IMR-90 (cell line): Measurements from ENCODE around the gene BASP1. TPM values are rescaled to one million over a fixed set of nuclear protein-coding genes. Genes with fewer than 3 reads are reported as not detected.

Experiments used
- ATAC-seq: fragments of 200-7000 bp; cut with Tn5 transposase; 2 replicates; pipeline ENCODE4 v1.9.1; 2020; ENCODE audit warnings: low read depth, mild to moderate bottlenecking, moderate library complexity
- BruUV-seq: library from RNA; stranded (reverse); fragments of 400-500 nt; replicated peaks from 2 replicates; lab custom pipeline; 2021; lab: Mats Ljungman, UMichigan
- CTCF ChIA-PET: fragments of 300-600 bp; formaldehyde crosslinking; extraction: SDS; loops from one replicate; lab custom pipeline; 2021; ENCODE audit warnings: antibody characterized with exemption; lab: Yijun Ruan, JAX
- POLR2A ChIA-PET: fragments of 300-600 bp; sonication (Branson Sonifier 250); formaldehyde crosslinking; loops from one replicate; lab custom pipeline; 2022; ENCODE audit warnings: antibody characterized with exemption; ENCODE audit not compliant: unreplicated experiment; lab: Charles Lee
- DNase-seq: peaks from one replicate; pipeline ENCODE4 v3.0.0; 2013
- H2AFZ ChIP-seq: replicated peaks from 2 replicates; pipeline ENCODE3; 2013; ENCODE audit warnings: low read length, mild to moderate bottlenecking; ENCODE audit not compliant: poor library complexity
- H2AK5ac ChIP-seq: 2 replicates; pipeline ENCODE4 v1.6.1; 2013; ENCODE audit warnings: low read depth, low read length, inconsistent platforms
- H2AK9ac ChIP-seq: replicated peaks from 2 replicates; pipeline ENCODE3; 2013; ENCODE audit warnings: mild to moderate bottlenecking, low read depth, low read length, moderate library complexity; ENCODE audit not compliant: poor library complexity
- H2BK120ac ChIP-seq: 2 replicates; pipeline ENCODE4 v1.6.1; 2013; ENCODE audit warnings: low read depth, low read length, inconsistent platforms
- H2BK15ac ChIP-seq: 3 replicates; pipeline ENCODE4 v1.6.1; 2013; ENCODE audit warnings: low read depth, low read length, inconsistent platforms
- H2BK20ac ChIP-seq: 2 replicates; pipeline ENCODE4 v1.6.1; 2013; ENCODE audit warnings: low read depth, mild to moderate bottlenecking, inconsistent platforms, low read length, moderate library complexity
- H2BK5ac ChIP-seq: 2 replicates; pipeline ENCODE4 v1.6.1; 2013; ENCODE audit warnings: mild to moderate bottlenecking, low read depth, low read length, inconsistent platforms; ENCODE audit not compliant: poor library complexity, severe bottlenecking
- H3K14ac ChIP-seq: replicated peaks from 2 replicates; pipeline ENCODE4 v1.6.1; 2013; ENCODE audit warnings: low read depth, low read length, inconsistent platforms
- H3K18ac ChIP-seq: 2 replicates; pipeline ENCODE4 v1.6.1; 2013; ENCODE audit warnings: low read depth, low read length, control low read depth
- H3K23ac ChIP-seq: 2 replicates; pipeline ENCODE4 v1.6.1; 2013; ENCODE audit warnings: low read depth, low read length, inconsistent platforms
- H3K27ac ChIP-seq: 2 replicates; pipeline ENCODE4 v1.5.1; 2013; ENCODE audit warnings: mild to moderate bottlenecking, control low read depth, low read length; ENCODE audit not compliant: insufficient read depth
- H3K27me3 ChIP-seq: 2 replicates; pipeline ENCODE4 v1.6.1; 2013; ENCODE audit warnings: low read length; ENCODE audit not compliant: control insufficient read depth, insufficient read depth
- H3K36me3 ChIP-seq: 2 replicates; pipeline ENCODE4 v1.6.1; 2013; ENCODE audit warnings: low read length, mixed read lengths; ENCODE audit not compliant: control insufficient read depth, insufficient read depth
- H3K4ac ChIP-seq: 2 replicates; pipeline ENCODE4 v1.6.1; 2013; ENCODE audit warnings: low read depth, low read length, inconsistent platforms
- H3K4me1 ChIP-seq: 2 replicates; pipeline ENCODE4 v1.6.1; 2013; ENCODE audit warnings: low read length, mixed read lengths; ENCODE audit not compliant: control insufficient read depth, insufficient read depth
- H3K4me2 ChIP-seq: 2 replicates; pipeline ENCODE4 v1.6.1; 2013; ENCODE audit warnings: low read depth, mild to moderate bottlenecking, control low read depth, low read length, moderate library complexity
- H3K4me3 ChIP-seq: 2 replicates; pipeline ENCODE4 v1.5.1; 2013; ENCODE audit warnings: low read depth, mild to moderate bottlenecking, control low read depth, low read length, moderate library complexity; ENCODE audit not compliant: insufficient read depth
- H3K56ac ChIP-seq: 2 replicates; pipeline ENCODE4 v1.6.1; 2013; ENCODE audit warnings: low read length, inconsistent platforms; ENCODE audit not compliant: insufficient read depth; ENCODE audit errors: extremely low read depth
- H3K79me1 ChIP-seq, 2 experiments: 2 replicates each; pipeline ENCODE4 v1.6.1; 2013; ENCODE audit warnings: low read length in 2 of 2, inconsistent platforms in 1 of 2, low read depth in 1 of 2
- H3K9ac ChIP-seq: 2 replicates; pipeline ENCODE4 v1.6.1; 2013; ENCODE audit warnings: low read depth, low read length, control low read depth
- H3K9me1 ChIP-seq: 2 replicates; pipeline ENCODE4 v1.6.1; 2013; ENCODE audit warnings: low read length, inconsistent platforms; ENCODE audit not compliant: insufficient read depth
- H3K9me3 ChIP-seq: 2 replicates; pipeline ENCODE4 v1.6.1; 2013; ENCODE audit warnings: low read length; ENCODE audit not compliant: control insufficient read depth, insufficient read depth
- H4K20me1 ChIP-seq: 2 replicates; pipeline ENCODE4 v1.6.1; 2013; ENCODE audit warnings: low read length, inconsistent platforms; ENCODE audit not compliant: insufficient read depth
- H4K5ac ChIP-seq: 2 replicates; pipeline ENCODE4 v1.6.1; 2013; ENCODE audit warnings: mild to moderate bottlenecking, low read depth, low read length, control low read depth
- H4K8ac ChIP-seq, 2 experiments: 2 replicates each; pipeline ENCODE4 v1.6.1; 2013; ENCODE audit warnings: low read depth in 2 of 2, low read length in 2 of 2, control low read depth in 1 of 2, inconsistent platforms in 1 of 2
- H4K91ac ChIP-seq: 2 replicates; pipeline ENCODE4 v1.6.1; 2013; ENCODE audit warnings: low read depth, low read length, inconsistent platforms; ENCODE audit not compliant: insufficient read depth
- BHLHE40 ChIP-seq: fragments of 150-350 bp; IDR thresholded peaks from 2 replicates; pipeline ENCODE4 v1.6.1; 2016; ENCODE audit warnings: mild to moderate bottlenecking, low read depth, low read length
- CHD1 ChIP-seq: IDR thresholded peaks from 2 replicates; pipeline ENCODE4 v1.6.1; 2012; ENCODE audit warnings: low read depth, low read length, improper control_type of control experiment
- FOS ChIP-seq: fragments of 150-350 bp; IDR thresholded peaks from 2 replicates; pipeline ENCODE4 v1.6.1; 2016; ENCODE audit warnings: low read depth, low read length
- MAFK ChIP-seq: IDR thresholded peaks from 2 replicates; pipeline ENCODE4 v1.6.1; 2012; ENCODE audit warnings: low read depth, low read length, improper control_type of control experiment
- MXI1 ChIP-seq: IDR thresholded peaks from 2 replicates; pipeline ENCODE4 v1.6.1; 2012; ENCODE audit warnings: low read depth, mild to moderate bottlenecking, low read length, moderate library complexity, borderline replicate concordance
- POLR2A ChIP-seq: IDR thresholded peaks from 2 replicates; pipeline ENCODE4 v1.6.1; 2012; ENCODE audit warnings: mild to moderate bottlenecking, low read depth, low read length
- RCOR1 ChIP-seq: IDR thresholded peaks from 2 replicates; pipeline ENCODE4 v1.6.1; 2012; ENCODE audit warnings: mild to moderate bottlenecking, low read length, improper control_type of control experiment; ENCODE audit not compliant: insufficient replicate concordance
- RFX5 ChIP-seq: IDR thresholded peaks from 2 replicates; pipeline ENCODE4 v1.8.0; 2012; ENCODE audit warnings: low read depth, mild to moderate bottlenecking, low read length, moderate library complexity
- SMC3 ChIP-seq: fragments of 150-350 bp; IDR thresholded peaks from 2 replicates; pipeline ENCODE4 v1.6.1; 2016; ENCODE audit warnings: low read depth, mild to moderate bottlenecking, antibody characterized with exemption, low read length, moderate library complexity
- WGBS, 2 experiments: methylation state at CpG; one replicate each; pipeline versions ENCODE4 v1.1.5 to v1.1.7; 2013; ENCODE audit warnings: missing lambda C conversion rate in 2 of 2; ENCODE audit not compliant: insufficient read length in 1 of 2; ENCODE audit errors: extremely low coverage in 2 of 2; 5-methylcytosine and 5-hydroxymethylcytosine counted together
- dilution Hi-C: fragments of 300-500 bp; cut with HindIII; formaldehyde crosslinking; loops from one replicate; pipeline ENCODE4 v1.14.3; 2018; ENCODE audit warnings: low sequenced_read_pairs; ENCODE audit not compliant: unreplicated experiment
- in situ Hi-C: fragments of 300-500 bp; cut with MboI; formaldehyde crosslinking; loops from 3 replicates; pipeline ENCODE4 v1.14.3; 2019; ENCODE audit warnings: low sequenced_read_pairs, inconsistent platforms, mixed read lengths
- intact Hi-C: fragments of 100-400 bp; cut with micrococcal nuclease; formaldehyde crosslinking; loops from 2 replicates; pipeline ENCODE4 v1.10.0; 2022
- polyA plus RNA-seq, 3 experiments: library from polyadenylated mRNA; depleted of rRNA; stranded (reverse); fragments of >200 nt; gene quantifications; 2 replicates each; pipeline ENCODE4 v1.2.3, GENCODE V29; 2012; ENCODE audit warnings: low replicate concordance in 1 of 3
- total RNA-seq: library from RNA; depleted of rRNA; stranded (reverse); fragments of >200 nt; gene quantifications from 2 replicates; pipeline ENCODE4 v1.2.3, GENCODE V29; 2012
- TF ChIP-seq, protein P1 (sequence below): fragments of 150-350 bp; IDR thresholded peaks from 2 replicates; pipeline ENCODE4 v1.6.1; 2017; ENCODE audit warnings: mild to moderate bottlenecking, antibody characterized with exemption, low read length, low read depth

BASP1 gene
- total and polyA plus RNA-seq, 2 of the 4 experiments (the other 2 are of a cell fraction), result 39.6 to 103 TPM

DNA sequence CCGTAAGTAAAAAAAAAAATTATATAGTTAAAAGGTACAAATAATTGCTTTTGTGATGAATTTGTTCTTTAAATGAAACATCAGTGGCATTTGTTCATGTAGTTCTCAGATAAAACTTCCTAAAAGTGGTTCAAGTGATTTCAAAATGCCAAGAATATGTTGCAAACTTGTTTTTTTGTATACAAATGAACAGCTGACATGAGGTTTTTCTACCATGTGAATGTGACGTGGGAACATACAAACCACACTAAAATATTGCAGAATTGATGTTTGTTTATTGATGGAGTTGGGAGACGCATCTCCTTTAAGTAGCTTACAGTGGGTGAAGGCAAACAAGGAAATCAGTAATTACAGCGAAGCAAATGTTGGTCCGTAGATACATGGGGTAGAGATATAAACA is 16.9 kb downstream of the BASP1 start:
- ChIA-PET POLR2A (no interaction called here), CTCF (no interaction called here)
- Histone ChIP-seq H3K4me1 (peaks cover 22% of the 10 kb centered on the region), H3K9me3 (no peaks in the 10 kb centered on the region), H2BK120ac (no peak overlapping the region), H3K4me2 (no peak overlapping the region), H2AK9ac (no peak overlapping the region), H3K14ac (no peak overlapping the region), H3K18ac (no peak overlapping the region), H2AFZ (no peak overlapping the region), H4K8ac (no peak overlapping the region), H4K5ac (no peak overlapping the region), H3K9me1 (peaks cover 25% of the 10 kb centered on the region), H3K9ac (no peak overlapping the region), H3K4me3 (no peak overlapping the region), H3K27ac (no peak overlapping the region), H3K56ac (no peak overlapping the region), H3K36me3 (peaks cover 22% of the 10 kb centered on the region), H2BK5ac (no peak overlapping the region), H3K27me3 (no peaks in the 10 kb centered on the region), H4K20me1 (peaks cover 76% of the 10 kb centered on the region), H3K23ac (no peak overlapping the region), H2BK15ac (no peak overlapping the region), H2BK20ac (no peak overlapping the region), H2AK5ac (no peak overlapping the region), H3K4ac (no peak overlapping the region), H4K91ac (no peak overlapping the region), H3K79me1 (peaks cover 16 to 76% of the 10 kb centered on the region in 2 experiments; a peak in 3 of 4 replicates)
- ATAC-seq (no peak), DNase-seq (no peak)
- TF ChIP-seq, protein P1, sequence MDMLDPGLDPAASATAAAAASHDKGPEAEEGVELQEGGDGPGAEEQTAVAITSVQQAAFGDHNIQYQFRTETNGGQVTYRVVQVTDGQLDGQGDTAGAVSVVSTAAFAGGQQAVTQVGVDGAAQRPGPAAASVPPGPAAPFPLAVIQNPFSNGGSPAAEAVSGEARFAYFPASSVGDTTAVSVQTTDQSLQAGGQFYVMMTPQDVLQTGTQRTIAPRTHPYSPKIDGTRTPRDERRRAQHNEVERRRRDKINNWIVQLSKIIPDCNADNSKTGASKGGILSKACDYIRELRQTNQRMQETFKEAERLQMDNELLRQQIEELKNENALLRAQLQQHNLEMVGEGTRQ, result no peak
- TF ChIP-seq BHLHE40 (no peak), MAFK (no peak), POLR2A (no peak), RFX5 (no peak), CHD1 (no peak), MXI1 (no peak), FOS (no peak), RCOR1 (no peak), SMC3 (no peak)
- no CpG with 5 or more reads among the region's 5 CpGs for WGBS, 2 experiments
- no TSS peak for BruUV-seq
- intact Hi-C loops, result no loop called here
- in situ Hi-C loops, result no loop called here
- dilution Hi-C loops, result no loop called here
